Kidney capillary endothelial cell (primary cell): ENCODE measurements around the gene CARMIL3.

ENCODE experiments used
- DNase-seq: peaks from one replicate; pipeline ENCODE4 v3.0.0-alpha.2; 2018; ENCODE audit warnings: low spot score

The CARMIL3 gene

GRCh38 chr14:24062216-24062980 lies 10.6 kb downstream of the CARMIL3 start:
- DNase-seq: no peak

DNA sequence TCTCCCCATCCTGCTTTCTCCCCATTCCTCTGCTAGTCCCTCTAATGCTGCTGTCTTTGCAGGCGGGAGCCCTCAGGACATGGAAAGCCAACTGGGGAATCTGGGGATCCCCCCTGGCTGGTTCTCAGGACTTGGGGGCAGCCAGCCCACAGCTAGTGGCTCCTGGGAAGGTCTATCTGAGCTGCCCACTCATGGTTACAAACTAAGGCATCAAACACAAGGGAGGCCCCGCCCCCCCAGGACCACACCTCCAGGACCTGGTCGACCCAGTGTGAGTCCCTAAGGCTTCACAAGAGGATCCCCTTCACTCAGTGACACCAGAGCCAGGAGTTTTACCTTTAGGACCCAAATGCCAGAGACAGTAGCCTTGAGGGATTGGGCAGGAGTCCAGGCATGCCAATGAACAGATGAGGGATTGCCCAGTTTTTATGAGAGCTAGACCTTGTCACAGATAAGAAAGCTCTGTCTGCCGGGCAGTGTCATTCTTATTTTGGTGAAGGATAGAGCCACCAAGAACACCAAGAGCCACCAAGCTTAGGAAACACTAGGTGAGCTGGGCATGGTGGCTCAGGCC lies 11.5 kb downstream of the CARMIL3 start:
- DNase-seq: no peak

DNA sequence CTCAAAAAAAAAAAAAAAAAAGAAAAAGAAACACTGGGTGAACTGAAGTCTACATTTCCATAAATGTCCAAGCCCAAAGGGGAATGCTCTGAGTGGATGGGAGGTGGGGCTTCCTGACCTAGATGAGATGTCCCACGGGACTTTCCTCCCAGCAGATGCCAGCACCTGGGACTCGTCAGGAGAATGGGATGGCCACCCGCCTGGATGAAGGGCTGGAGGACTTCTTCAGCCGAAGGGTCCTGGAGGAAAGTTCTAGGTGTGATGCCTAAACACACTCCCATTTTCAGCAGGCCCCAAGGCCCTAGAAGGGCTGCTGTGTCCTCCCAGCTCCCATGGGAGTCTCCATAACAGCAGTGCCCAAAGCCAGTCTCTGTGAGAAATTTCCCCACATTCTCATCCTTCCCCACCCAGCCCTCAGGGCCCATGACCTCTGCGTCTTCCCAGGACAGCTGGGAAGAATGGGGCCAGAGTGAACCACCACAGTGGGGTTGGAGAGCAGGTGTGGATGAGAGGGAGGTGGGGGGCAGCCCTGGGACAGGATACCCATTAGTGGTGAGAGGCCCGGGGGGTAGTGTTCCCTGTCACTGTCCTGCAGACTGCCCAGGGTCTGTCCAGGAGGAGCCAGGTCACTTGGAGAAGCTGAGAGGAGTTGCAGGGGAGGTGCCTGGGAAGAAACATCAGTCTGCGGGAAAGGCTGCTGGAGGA lies 12.4 kb downstream of the CARMIL3 start:
- no peak for DNase-seq

- no peak for DNase-seq
Observed at GRCh38 chr14:24064856-24065255, 13.0 kb downstream of the CARMIL3 start.

DNA sequence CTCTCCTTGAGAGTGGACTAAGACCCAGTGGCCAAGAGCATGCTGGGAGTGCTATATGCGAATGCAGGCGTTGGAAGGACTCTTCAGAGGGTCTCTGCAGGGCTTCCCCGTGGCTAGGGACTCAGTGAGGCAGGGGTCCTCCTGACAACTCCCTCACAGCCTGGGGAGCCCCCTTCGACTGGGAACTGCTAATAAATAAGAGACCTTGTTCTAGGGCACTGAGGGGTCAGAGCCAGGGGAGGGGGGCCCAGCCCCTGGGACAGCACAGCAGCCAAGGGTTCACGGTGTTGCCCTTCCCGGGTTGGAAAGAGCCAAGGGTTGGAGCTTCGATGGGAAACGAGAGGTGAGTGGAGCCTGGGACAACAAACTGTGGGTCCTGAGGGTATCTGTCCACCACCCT lies 13.6 kb downstream of the CARMIL3 start:
- DNase-seq: no peak

GRCh38 chr14:24066496-24067132 lies 14.8 kb downstream of the CARMIL3 start:
- DNase-seq: no peak

- DNase-seq: no peak
Observed at GRCh38 chr14:24067133-24068082, 15.6 kb downstream of the CARMIL3 start.

DNA sequence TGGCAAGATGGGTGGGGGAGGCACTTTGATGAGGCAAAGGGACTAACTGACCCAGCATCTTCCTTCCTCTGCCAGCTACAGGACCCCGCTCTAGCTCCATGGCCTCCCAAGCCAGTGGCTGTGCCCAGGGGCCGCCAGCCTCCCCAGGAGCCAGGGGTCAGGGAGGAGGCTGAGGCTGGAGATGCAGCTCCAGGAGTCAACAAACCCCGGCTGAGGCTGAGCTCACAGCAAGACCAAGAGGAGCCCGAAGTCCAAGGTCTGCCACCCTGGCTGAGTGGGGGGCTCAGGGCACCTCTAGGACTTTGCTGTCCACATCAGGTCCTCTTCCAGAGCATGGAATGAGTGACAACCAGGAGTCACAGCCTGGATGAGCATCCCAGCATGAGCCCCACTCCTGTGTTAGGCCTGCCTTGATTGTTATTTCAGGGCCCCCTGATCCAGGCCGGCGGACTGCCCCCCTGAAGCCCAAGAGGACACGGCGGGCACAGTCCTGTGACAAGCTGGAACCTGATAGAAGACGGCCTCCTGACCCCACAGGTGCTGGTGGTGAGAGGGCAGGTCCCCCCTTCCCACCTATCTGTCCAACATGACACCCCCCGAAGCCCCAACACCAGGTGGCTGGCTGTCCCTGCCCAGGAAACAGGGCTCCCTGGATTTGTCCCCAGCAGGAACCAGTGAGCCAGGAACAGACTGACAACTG lies 17.1 kb downstream of the CARMIL3 start:
- DNase-seq: no peak

DNA sequence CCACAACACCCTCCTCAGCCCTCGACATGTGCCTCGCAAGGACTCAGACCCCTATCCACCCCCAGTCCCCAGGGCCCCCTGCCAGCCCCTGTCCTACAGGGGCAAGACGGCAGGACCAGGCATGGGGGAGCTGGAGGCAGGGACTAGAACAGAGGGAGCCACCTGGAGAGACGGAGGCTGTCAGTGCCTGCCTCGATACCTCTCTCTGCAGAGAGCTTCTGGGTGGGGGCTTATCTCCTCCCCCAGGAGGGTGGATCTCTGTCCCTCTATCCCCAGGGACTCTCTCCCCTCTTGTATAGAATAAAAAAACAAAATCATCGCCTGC lies 17.6 kb downstream of the CARMIL3 start:
- no peak for DNase-seq

DNA sequence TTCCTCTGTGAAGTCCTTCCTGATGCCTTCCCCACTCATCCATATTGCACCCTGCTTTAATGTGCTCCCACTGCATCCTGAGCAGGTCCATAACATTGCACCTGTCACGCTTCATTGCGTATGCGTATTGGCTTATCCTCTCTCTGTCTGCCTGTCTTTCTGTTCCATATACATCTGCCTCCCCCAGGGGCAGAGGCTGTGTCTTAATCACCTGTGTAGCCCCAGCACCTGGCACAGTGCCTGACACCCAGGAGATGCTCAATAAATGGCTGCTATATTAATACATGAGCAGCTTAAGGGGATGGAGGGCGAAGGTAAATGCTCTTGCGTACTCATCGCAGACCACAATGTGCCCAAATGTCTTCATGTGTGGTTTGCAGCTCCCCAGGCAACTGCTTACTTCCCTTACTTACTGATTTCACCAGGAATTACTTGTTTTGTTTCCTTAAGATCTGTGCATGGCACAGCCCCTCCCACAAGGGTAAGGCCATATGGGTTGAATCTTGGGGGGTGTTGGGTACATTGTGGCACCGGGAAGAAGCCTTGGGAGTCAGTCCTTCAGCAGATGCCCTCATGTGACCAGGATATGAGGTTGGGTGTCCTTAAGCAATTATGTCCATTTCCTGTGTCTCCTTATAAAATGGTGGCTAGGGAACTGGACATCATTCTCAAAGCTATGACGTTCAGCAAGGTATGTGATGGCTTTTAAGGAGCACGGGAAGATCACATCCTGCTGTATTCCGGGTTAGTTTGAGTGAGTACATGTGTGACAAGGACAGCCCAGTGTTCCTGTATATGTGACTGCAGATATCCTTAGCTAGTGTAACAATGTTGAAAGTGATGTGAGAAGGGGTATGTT lies 18.7 kb downstream of the CARMIL3 start:
- DNase-seq: no peak

- DNase-seq: no peak
Observed at GRCh38 chr14:24071144-24071697, 19.4 kb downstream of the CARMIL3 start, which contains the start of gene CPNE6. TSS of gene CPNE6 (plus strand) at chr14:24071562. CDS start at chr14:24072937, 1,375 bp downstream.

DNA sequence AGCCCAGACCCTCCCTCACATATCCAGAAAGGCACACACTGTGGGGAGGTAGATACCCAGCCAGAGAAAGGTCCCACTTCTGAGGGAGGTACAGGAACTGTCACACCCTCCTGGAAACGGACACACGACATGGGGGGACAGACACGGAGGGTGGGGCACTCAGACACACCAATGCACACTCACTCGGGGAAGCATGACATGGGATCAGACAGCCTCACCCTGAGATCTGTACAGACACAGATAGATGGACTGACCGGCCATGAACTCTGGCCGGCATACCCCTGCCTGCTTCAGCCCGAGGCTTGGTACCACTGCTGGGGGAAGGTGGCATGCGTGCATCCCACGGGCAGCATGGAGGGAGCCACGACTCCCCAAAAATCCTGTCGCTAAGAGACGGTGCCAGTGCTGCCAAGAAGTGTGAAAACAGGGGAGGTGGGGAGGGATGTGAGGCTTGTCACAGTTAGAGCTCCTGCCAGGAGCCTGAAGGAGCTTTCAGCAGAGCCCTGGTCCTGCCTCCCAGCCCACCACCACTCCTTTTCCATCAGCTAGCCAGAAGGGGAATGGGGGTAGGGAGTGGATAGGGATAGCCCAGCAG lies 20.1 kb downstream of the CARMIL3 start:
- no peak for DNase-seq

GRCh38 chr14:24072436-24072835 lies 20.6 kb downstream of the CARMIL3 start:
- DNase-seq: no peak

- no peak for DNase-seq
Observed at GRCh38 chr14:24072881-24073877, 21.4 kb downstream of the CARMIL3 start.

- DNase-seq: no peak
Observed at GRCh38 chr14:24074625-24075484, 23.0 kb downstream of the CARMIL3 start.

- no peak for DNase-seq
Observed at GRCh38 chr14:24075485-24076301, 23.9 kb downstream of the CARMIL3 start.
